NCI-H226 (cell line): Measurements from ENCODE around the gene BAD.
"Not testable (repeated sequence)": the region's sequence is repeated elsewhere in the genome, so short reads cannot be mapped to it uniquely, and the experiment has no call there.

Experiments
- DNase-seq: peaks from one replicate; pipeline ENCODE4 v3.0.0-alpha.2; 2015

The BAD gene

GRCh38 chr11:64314805-64315561, 30.5 kb upstream of the BAD start:
- DNase-seq, result no peak

- DNase-seq, result no peak
These were observed 29.8 kb upstream of the BAD start for GRCh38 chr11:64314146-64314804.

- DNase-seq, result no peak
These were observed 29.2 kb upstream of the BAD start for GRCh38 chr11:64313491-64314145.

- DNase-seq, result no peak
These were observed 28.5 kb upstream of the BAD start for GRCh38 chr11:64312947-64313346.

- not testable (repeated sequence) for DNase-seq
These were observed 23.3 kb upstream of the BAD start for GRCh38 chr11:64307795-64308194.

GRCh38 chr11:64306876-64307622, 22.6 kb upstream of the BAD start:
- no peak for DNase-seq

GRCh38 chr11:64306563-64306875, 22.1 kb upstream of the BAD start:
- no peak for DNase-seq

- DNase-seq, result peak; percentile 49
These were observed 21.5 kb upstream of the BAD start for GRCh38 chr11:64305691-64306562.

- DNase-seq, result peak; percentile 95
These were observed 20.7 kb upstream of the BAD start, which contains the start of gene ESRRA for GRCh38 chr11:64305075-64305690. ESRRA (plus strand) TSS chr11:64305524; CDS start chr11:64307180, 1,656 bp downstream.

- peak; percentile 88 for DNase-seq
These were observed 20.0 kb upstream of the BAD start for GRCh38 chr11:64304316-64305072.

- DNase-seq, result no peak
These were observed 19.5 kb upstream of the BAD start for GRCh38 chr11:64304032-64304315.

GRCh38 chr11:64303109-64304031, 18.9 kb upstream of the BAD start:
- no peak for DNase-seq

- DNase-seq, result no peak
These were observed 15.6 kb upstream of the BAD start, which contains the start of gene CATSPERZ for GRCh38 chr11:64299847-64300648. CATSPERZ (plus strand) TSS chr11:64300358; CDS start chr11:64300411, 53 bp downstream.

- no peak for DNase-seq
These were observed 14.7 kb upstream of the BAD start for GRCh38 chr11:64298966-64299846.

GRCh38 chr11:64297699-64298358, 13.4 kb upstream of the BAD start:
- DNase-seq, result no peak

GRCh38 chr11:64296830-64297698, 12.6 kb upstream of the BAD start:
- no peak for DNase-seq
